ENCODE results near the gene CDADC1. TPM values are rescaled to one million over a fixed set of nuclear protein-coding genes. Genes with fewer than 3 reads are reported as not detected.
"Not testable (repeated sequence)": the region's sequence is repeated elsewhere in the genome, so short reads cannot be mapped to it uniquely, and the experiment has no call there.

The CDADC1 gene
- total RNA-seq, 1 donor from 2014 or later, result 8.9 TPM

DNA sequence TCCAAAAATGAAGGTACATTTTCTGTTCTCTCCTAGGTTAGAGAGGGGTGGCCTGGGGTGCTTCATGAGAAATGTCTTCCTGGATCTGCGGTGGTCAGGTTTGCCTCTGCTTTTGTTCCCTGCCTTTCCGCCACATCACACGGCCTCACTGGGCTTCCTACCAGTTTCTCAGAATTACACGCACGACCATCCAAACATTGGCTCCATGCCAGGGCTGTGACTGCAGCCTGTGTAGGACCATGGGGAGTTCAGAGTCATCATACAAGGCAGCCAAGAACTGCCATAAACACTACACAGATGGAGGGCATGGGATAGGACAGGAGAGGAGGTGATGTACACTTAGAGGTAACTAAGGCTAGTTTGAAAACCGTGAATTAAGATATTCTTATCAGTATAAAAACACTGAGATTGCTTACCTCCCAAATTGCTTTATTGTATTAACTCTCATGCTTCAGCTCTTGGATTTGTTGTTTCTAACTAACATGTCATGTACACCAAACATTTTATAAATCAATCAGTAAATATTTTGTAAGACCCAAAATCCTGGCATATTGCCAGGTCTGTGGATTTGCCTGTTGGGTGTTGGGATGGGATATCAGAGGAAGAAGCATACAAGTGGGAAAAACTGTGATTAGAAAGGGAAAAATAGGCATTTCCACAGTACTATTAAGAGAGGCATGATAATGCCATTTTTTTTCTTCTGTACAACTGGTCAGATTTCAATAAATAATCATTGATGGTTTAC is 45.2 kb downstream of the CDADC1 start:
- DNase-seq (ENCODE audit: low spot score), result no peak
- no peak overlapping the region for H3K4me3 Mint-ChIP-seq (ENCODE audit: unreplicated experiment)
- peak overlapping the region; percentile 79 for H3K27ac Mint-ChIP-seq (ENCODE audit: unreplicated experiment)
- peaks cover 11% of the 10 kb centered on the region for H3K4me1 Mint-ChIP-seq (ENCODE audit: low read depth)
- H3K36me3 Mint-ChIP-seq (ENCODE audit: low read depth), result no peaks in the 10 kb centered on the region
- no peaks in the 10 kb centered on the region for H3K27me3 Mint-ChIP-seq (ENCODE audit: low read depth)
- TF ChIP-seq, protein P1, sequence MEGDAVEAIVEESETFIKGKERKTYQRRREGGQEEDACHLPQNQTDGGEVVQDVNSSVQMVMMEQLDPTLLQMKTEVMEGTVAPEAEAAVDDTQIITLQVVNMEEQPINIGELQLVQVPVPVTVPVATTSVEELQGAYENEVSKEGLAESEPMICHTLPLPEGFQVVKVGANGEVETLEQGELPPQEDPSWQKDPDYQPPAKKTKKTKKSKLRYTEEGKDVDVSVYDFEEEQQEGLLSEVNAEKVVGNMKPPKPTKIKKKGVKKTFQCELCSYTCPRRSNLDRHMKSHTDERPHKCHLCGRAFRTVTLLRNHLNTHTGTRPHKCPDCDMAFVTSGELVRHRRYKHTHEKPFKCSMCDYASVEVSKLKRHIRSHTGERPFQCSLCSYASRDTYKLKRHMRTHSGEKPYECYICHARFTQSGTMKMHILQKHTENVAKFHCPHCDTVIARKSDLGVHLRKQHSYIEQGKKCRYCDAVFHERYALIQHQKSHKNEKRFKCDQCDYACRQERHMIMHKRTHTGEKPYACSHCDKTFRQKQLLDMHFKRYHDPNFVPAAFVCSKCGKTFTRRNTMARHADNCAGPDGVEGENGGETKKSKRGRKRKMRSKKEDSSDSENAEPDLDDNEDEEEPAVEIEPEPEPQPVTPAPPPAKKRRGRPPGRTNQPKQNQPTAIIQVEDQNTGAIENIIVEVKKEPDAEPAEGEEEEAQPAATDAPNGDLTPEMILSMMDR (IDR thresholded peaks at IDR 0.05), result no peak
- H3K9me3 Mint-ChIP-seq (ENCODE audit: low read depth), result no peaks in the 10 kb centered on the region

DNA sequence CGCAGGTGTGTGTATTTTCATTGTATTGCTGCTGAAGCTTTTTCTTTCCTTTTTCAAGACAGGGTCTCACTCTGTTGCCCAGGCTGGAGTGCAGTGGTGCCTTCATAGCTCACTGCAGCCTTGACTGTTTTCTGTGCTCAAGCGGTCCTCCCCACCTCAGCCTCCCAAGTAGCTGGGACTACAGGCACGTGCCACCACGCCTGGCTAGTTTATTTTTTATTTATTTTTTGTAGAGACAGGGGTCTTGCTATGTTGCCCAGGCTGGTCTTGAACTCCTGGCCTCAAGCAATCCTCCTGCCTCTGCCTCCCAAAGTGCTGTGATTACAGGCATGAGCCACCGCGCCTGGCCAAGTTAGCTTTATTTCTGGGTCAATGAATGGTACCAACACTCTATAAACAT is 47.0 kb downstream of the CDADC1 start:
- H3K36me3 Mint-ChIP-seq (ENCODE audit: low read depth); H3K9me3 Mint-ChIP-seq (ENCODE audit: low read depth); DNase-seq (ENCODE audit: low spot score); H3K4me3 Mint-ChIP-seq (ENCODE audit: unreplicated experiment); H3K27me3 Mint-ChIP-seq (ENCODE audit: low read depth); H3K27ac Mint-ChIP-seq (ENCODE audit: unreplicated experiment): not testable (repeated sequence)
- H3K4me1 Mint-ChIP-seq (ENCODE audit: low read depth), result peaks cover 11% of the 10 kb centered on the region

- Mint-ChIP-seq H3K4me1 (ENCODE audit: low read depth) (peaks cover 11% of the 10 kb centered on the region), H3K4me3 (ENCODE audit: unreplicated experiment) (no peak overlapping the region), H3K9me3 (ENCODE audit: low read depth) (no peaks in the 10 kb centered on the region), H3K27me3 (ENCODE audit: low read depth) (no peaks in the 10 kb centered on the region), H3K36me3 (ENCODE audit: low read depth) (no peaks in the 10 kb centered on the region), H3K27ac (ENCODE audit: unreplicated experiment) (no peak overlapping the region)
- no peak for DNase-seq (ENCODE audit: low spot score)
- TF ChIP-seq, protein P1 (IDR thresholded peaks at IDR 0.05), result no peak
Measured at GRCh38 chr13:49295244-49295643, 47.5 kb downstream of the CDADC1 start.

DNA sequence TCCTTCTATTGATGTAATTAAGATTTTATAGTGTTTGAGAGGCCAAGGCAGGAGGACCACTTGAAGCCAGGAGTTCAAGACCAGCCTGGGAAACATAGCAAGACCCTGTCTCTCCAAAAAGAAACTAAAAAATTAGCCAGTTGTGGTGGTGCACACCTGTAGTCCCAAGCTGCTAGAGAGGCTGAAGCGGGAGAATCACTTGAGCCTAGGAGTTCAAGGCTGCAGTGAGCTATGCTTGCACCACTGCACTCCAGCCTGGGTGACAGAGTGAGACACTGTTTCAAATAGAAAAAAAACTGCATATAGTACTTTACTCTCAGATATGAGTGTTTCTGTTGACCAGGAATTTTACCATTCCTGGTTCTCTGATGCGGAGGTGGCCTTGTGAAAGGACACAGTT is 48.9 kb downstream of the CDADC1 start:
- H3K4me1 Mint-ChIP-seq (ENCODE audit: low read depth), result peaks cover 16% of the 10 kb centered on the region
- no peaks in the 10 kb centered on the region for H3K9me3 Mint-ChIP-seq (ENCODE audit: low read depth)
- no peaks in the 10 kb centered on the region for H3K36me3 Mint-ChIP-seq (ENCODE audit: low read depth)
- no peak overlapping the region for H3K4me3 Mint-ChIP-seq (ENCODE audit: unreplicated experiment)
- no peak overlapping the region for H3K27ac Mint-ChIP-seq (ENCODE audit: unreplicated experiment)
- H3K27me3 Mint-ChIP-seq (ENCODE audit: low read depth), result no peaks in the 10 kb centered on the region
- DNase-seq (ENCODE audit: low spot score), result no peak
- TF ChIP-seq, protein P1 (IDR thresholded peaks at IDR 0.05), result no peak

- DNase-seq (ENCODE audit: low spot score), result no peak
- TF ChIP-seq, protein P1 (IDR thresholded peaks at IDR 0.05), result no peak
- Mint-ChIP-seq H3K4me3 (ENCODE audit: unreplicated experiment) (no peak overlapping the region), H3K27me3 (ENCODE audit: low read depth) (no peaks in the 10 kb centered on the region), H3K4me1 (ENCODE audit: low read depth) (peaks cover 20% of the 10 kb centered on the region), H3K36me3 (ENCODE audit: low read depth) (no peaks in the 10 kb centered on the region), H3K27ac (ENCODE audit: unreplicated experiment) (no peak overlapping the region), H3K9me3 (ENCODE audit: low read depth) (no peaks in the 10 kb centered on the region)
Measured at GRCh38 chr13:49297338-49297737, 49.6 kb downstream of the CDADC1 start.

DNA sequence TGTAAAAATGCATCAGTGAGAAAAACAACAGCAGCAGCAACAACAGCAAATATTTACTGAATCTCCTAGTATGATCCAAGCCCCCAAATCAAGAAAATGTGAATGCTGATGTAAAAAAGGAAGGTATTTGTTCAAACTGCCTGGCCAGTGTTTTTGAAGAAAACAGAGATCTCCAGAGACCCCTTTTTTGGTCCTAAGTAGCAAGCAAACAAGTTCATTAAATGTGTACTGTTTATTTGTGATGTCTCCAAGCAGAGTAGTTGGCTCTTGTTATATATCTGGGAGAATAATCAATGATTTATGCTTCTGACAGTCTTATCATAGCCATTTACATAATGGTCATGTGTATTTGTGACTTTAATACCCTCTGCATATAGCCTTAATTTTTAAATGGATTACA is 50.7 kb downstream of the CDADC1 start:
- no peaks in the 10 kb centered on the region for H3K27me3 Mint-ChIP-seq (ENCODE audit: low read depth)
- DNase-seq (ENCODE audit: low spot score), result no peak
- no peak overlapping the region for H3K4me3 Mint-ChIP-seq (ENCODE audit: unreplicated experiment)
- H3K4me1 Mint-ChIP-seq (ENCODE audit: low read depth), result peaks cover 14% of the 10 kb centered on the region
- no peaks in the 10 kb centered on the region for H3K36me3 Mint-ChIP-seq (ENCODE audit: low read depth)
- no peak overlapping the region for H3K27ac Mint-ChIP-seq (ENCODE audit: unreplicated experiment)
- H3K9me3 Mint-ChIP-seq (ENCODE audit: low read depth), result no peaks in the 10 kb centered on the region
- TF ChIP-seq, protein P1 (IDR thresholded peaks at IDR 0.05), result no peak

All from chondrocyte (in vitro differentiated cells).